ENCODE measurements around the gene TOMM40L.

Gene TOMM40L

DNA sequence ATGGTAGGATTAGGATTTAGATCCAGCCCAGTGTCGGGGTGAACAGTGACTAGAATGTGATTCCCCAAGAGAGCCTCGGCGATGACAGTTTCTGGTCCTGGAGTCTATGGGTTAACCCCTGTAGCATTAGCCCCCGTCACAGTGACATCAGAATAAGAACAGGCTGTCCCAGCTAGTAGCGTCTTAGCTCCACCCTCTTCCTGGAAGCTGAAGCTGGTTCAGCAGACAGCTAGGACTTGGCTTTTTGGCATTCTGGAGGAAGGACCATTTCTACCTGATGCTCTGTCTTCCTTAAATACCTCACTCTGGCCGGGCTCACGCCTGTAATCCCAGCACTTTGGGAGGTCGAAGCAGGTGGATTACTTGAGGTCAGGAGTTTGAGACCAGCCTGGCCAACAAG lies 18.7 kb upstream of the TOMM40L start:
- CTCF ChIA-PET, result interaction anchor here (1.0 to 13.8 kb wide), 6 partner anchors 9 to 175 kb away, joined by 3 to 117 read pairs (median 16); partner anchors contain the start of gene TOMM40L
- DNase-seq (ENCODE audit: extremely low spot score), result no peak
- TF ChIP-seq, protein P1, sequence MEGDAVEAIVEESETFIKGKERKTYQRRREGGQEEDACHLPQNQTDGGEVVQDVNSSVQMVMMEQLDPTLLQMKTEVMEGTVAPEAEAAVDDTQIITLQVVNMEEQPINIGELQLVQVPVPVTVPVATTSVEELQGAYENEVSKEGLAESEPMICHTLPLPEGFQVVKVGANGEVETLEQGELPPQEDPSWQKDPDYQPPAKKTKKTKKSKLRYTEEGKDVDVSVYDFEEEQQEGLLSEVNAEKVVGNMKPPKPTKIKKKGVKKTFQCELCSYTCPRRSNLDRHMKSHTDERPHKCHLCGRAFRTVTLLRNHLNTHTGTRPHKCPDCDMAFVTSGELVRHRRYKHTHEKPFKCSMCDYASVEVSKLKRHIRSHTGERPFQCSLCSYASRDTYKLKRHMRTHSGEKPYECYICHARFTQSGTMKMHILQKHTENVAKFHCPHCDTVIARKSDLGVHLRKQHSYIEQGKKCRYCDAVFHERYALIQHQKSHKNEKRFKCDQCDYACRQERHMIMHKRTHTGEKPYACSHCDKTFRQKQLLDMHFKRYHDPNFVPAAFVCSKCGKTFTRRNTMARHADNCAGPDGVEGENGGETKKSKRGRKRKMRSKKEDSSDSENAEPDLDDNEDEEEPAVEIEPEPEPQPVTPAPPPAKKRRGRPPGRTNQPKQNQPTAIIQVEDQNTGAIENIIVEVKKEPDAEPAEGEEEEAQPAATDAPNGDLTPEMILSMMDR (IDR thresholded peaks at IDR 0.05; ENCODE audit: control extremely low read depth, extremely low read depth, low read depth, missing control alignments), result no peak
- POLR2A ChIA-PET, result interaction anchor here (1.4 kb wide), 1 partner anchor 18 kb away, joined by 3 read pairs; the partner anchor contains the start of gene TOMM40L

DNA sequence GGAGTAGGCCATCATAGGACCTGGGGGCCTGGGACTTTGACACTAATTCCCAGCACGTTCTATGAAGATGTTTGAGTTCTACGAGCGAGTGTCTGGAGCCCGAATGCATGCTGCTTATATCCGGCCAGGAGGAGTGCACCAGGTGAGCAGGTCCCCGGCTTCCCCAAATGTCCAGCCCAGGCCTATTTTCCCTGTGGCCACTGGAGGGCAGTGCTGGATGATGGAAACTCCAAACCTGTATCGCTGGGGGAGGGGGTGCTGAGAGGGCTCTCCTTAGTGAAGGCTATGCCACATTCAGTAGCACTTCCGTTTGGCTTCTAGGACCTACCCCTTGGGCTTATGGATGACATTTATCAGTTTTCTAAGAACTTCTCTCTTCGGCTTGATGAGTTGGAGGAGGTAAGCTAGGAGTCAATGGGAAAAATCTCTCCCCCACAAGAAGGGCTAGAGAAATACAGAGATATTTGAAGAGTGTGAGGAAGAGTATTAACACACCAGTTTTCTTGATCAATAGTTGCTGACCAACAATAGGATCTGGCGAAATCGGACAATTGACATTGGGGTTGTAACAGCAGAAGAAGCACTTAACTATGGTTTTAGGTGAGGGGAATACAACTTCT lies 16.0 kb upstream of the TOMM40L start:
- peak; percentile 74 for DNase-seq (ENCODE audit: extremely low spot score)
- ChIA-PET CTCF (interaction anchor here (0.8 to 13.8 kb wide), 17 partner anchors 8 to 173 kb away, joined by 3 to 248 read pairs (median 5); partner anchors contain the start of genes APOA2, CFAP126, NDUFS2 and TOMM40L), POLR2A (no interaction called here)
- TF ChIP-seq, protein P1 (IDR thresholded peaks at IDR 0.05; ENCODE audit: control extremely low read depth, extremely low read depth, low read depth, missing control alignments), result peak; percentile 90

DNA sequence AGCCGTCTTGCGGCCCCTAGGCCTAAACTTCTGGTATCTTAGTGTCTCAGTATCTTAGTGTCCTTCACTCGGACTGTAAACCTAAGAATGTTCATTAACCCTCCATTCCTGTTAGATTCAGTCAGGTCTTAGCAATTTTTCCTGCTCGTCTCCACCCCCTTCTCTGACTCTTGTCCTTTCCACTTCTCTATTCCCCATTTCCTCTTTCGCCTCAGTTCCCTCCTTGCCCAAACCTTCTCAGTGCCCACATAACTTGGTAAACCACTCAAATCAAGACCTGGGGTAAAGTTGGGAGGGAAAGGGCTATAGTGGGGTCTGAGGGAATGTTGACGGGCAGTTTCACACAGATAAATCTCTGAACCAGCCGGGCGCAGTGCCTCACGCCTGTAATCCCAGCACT lies 11.5 kb upstream of the TOMM40L start:
- ChIA-PET CTCF (interaction anchor here (12.0 kb wide), 1 partner anchor 10 kb away, joined by 248 read pairs; the partner anchor contains the start of genes APOA2 and TOMM40L), POLR2A (no interaction called here)
- DNase-seq (ENCODE audit: extremely low spot score), result no peak
- TF ChIP-seq, protein P1 (IDR thresholded peaks at IDR 0.05; ENCODE audit: control extremely low read depth, extremely low read depth, low read depth, missing control alignments), result no peak

DNA sequence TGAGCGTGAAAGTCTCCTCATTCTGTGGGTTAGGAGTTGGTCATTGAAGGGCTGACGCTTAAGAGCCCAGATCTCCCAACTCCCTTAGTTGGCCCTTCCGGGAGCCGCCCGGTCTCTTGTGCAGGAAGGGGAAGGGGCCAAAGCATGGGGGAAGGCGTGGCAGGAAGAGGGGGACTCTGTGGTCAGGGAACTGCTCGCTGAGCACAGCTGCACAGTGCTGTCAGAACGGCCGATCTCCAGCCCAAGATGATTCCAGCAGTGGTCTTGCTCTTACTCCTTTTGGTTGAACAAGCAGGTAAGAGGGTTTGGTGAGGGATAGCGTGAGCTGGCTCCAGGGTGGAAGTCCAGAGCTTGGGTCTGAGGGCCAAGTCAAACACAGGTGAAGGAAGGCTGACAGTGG lies 10.8 kb upstream of the TOMM40L start, which contains the start of gene FCER1G:
Gene FCER1G (plus strand): TSS at position 220 of the 400 bp plus-strand sequence. CDS start 27 bp downstream, at position 247.
- TF ChIP-seq, protein P1 (IDR thresholded peaks at IDR 0.05; ENCODE audit: control extremely low read depth, extremely low read depth, low read depth, missing control alignments), result no peak
- CTCF ChIA-PET, result interaction anchor here (0.9 to 12.0 kb wide), 5 partner anchors 10 to 168 kb away, joined by 3 to 248 read pairs (median 10); partner anchors contain the start of genes APOA2, NDUFS2 and TOMM40L
- no peak for DNase-seq (ENCODE audit: extremely low spot score)
- POLR2A ChIA-PET, result no interaction called here

DNA sequence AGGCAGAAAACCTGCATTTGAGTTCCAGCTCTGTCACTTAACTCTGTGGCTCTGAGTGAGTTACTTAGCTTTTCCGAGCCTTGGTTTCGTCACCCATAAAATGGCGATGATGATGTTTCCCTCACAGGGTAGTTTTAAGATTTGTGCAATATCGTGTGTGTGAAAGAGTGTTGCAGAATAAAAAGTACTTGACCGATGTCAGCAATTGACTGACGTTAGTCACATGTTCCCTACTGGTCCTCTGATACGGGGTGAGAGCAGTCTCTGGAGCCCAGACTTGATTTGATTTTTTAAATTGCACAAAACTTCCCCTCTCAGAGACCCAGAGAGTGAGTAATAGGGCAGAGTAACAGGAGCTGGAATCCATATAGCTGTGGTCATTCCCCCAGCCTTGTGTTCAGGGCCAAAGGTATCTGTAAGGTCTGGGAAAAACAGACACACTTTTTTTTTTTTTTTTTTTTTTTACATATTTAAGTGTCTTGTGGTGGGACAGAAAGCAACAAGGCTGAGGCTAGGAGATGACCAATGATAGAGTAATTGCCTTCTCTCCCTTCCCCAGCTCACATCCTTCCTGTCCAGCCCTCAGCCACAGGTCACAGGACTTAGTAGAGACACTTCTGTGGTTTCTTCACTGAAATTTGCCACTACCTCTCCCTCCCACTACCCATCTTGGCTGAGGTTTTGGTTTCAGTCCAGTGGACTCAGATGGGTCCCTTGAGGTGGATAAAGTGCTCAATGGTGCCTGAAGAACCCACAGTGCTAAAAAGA lies 8.7 kb upstream of the TOMM40L start:
- TF ChIP-seq, protein P1 (IDR thresholded peaks at IDR 0.05; ENCODE audit: control extremely low read depth, extremely low read depth, low read depth, missing control alignments), result no peak
- DNase-seq (ENCODE audit: extremely low spot score), result peak; percentile 63
- POLR2A ChIA-PET, result interaction anchor here (0.6 kb wide), 1 partner anchor 19 kb away, joined by 3 read pairs; no protein-coding TSS in a partner anchor

DNA sequence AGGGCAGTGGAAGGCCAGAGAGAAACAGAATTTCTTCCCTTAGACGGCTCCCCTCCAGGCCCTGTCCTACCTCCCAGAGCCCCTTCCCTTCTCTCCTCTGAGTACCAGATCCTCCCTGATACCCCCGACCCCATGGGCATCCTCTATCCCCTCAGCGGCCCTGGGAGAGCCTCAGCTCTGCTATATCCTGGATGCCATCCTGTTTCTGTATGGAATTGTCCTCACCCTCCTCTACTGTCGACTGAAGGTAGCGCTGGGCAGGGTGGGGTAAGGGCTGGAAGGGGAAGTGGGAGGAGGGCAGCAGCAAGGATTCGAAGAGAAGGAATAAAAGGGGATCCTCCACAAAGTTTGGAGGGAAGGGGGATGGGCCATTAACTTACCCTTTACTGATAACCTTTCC lies 8.0 kb upstream of the TOMM40L start:
- TF ChIP-seq, protein P1 (IDR thresholded peaks at IDR 0.05; ENCODE audit: control extremely low read depth, extremely low read depth, low read depth, missing control alignments), result no peak
- CTCF ChIA-PET, result interaction anchor here (1.2 to 14.0 kb wide), 10 partner anchors 4 to 164 kb away, joined by 3 to 248 read pairs (median 12); partner anchors contain the start of genes APOA2, FCER1G, NDUFS2 and TOMM40L
- POLR2A ChIA-PET, result no interaction called here
- no peak for DNase-seq (ENCODE audit: extremely low spot score)

More for the DNA sequence above, 8.7 kb upstream of the TOMM40L start:
- CTCF ChIA-PET, result interaction anchor here (1.2 to 12.0 kb wide), 7 partner anchors 8 to 164 kb away, joined by 3 to 248 read pairs (median 10); partner anchors contain the start of genes APOA2, NDUFS2 and TOMM40L
